CD8-positive, alpha-beta memory T cell (primary cell): ENCODE data around the gene ATG14. TPM values are rescaled to one million over a fixed set of nuclear protein-coding genes. Genes with fewer than 3 reads are reported as not detected.

ENCODE experiments used
- CTCF ChIA-PET: fragments of 350-600 bp; sonication (Branson Sonifier 250); formaldehyde crosslinking; loops from one replicate; lab custom pipeline; 2021; ENCODE audit warnings: antibody characterized with exemption; lab: Charles Lee
- POLR2A ChIA-PET: fragments of 350-600 bp; sonication (Branson Sonifier 250); formaldehyde crosslinking; loops from one replicate; lab custom pipeline; 2021; ENCODE audit warnings: antibody characterized with exemption; lab: Charles Lee
- DNase-seq, 5 donors: peaks; one replicate each; pipeline versions ENCODE4 v3.0.0 to v3.0.0-alpha.2; 2020 to 2022; ENCODE audit warnings: mixed read lengths in 1 of 5
- H3K27ac ChIP-seq: one replicate; pipeline ENCODE4 v1.7.0; 2013; ENCODE audit warnings: low read depth, mild to moderate bottlenecking, low read length, moderate library complexity
- H3K27me3 ChIP-seq: 2 replicates; pipeline ENCODE4 v1.7.0; 2013; ENCODE audit warnings: low read length, mild to moderate bottlenecking; ENCODE audit not compliant: insufficient read depth, poor library complexity, severe bottlenecking
- H3K36me3 ChIP-seq: 2 replicates; pipeline ENCODE4 v1.7.0; 2013; ENCODE audit warnings: mild to moderate bottlenecking, low read length, moderate library complexity; ENCODE audit not compliant: insufficient read depth
- H3K4me1 ChIP-seq: 2 replicates; pipeline ENCODE4 v1.7.0; 2013; ENCODE audit warnings: mild to moderate bottlenecking, low read length, moderate library complexity; ENCODE audit not compliant: insufficient read depth
- H3K4me3 ChIP-seq: 2 replicates; pipeline ENCODE4 v1.7.0; 2013; ENCODE audit warnings: mild to moderate bottlenecking, low read length
- H3K9me3 ChIP-seq: 2 replicates; pipeline ENCODE4 v1.7.0; 2013; ENCODE audit warnings: mild to moderate bottlenecking, low read length
- H3K27ac Mint-ChIP-seq, 8 donors: one replicate each; pipeline ENCODE4 v1.8.0; 2020 to 2021; ENCODE audit warnings: mixed read lengths in 8 of 8, mild to moderate bottlenecking in 6 of 8, inconsistent platforms in 3 of 8, moderate library complexity in 3 of 8
- H3K27me3 Mint-ChIP-seq, 2 donors: one replicate each; pipeline ENCODE4 v1.8.0; 2020 to 2021; ENCODE audit warnings: mixed read lengths in 2 of 2, mild to moderate bottlenecking in 1 of 2, moderate library complexity in 1 of 2
- H3K36me3 Mint-ChIP-seq, 3 donors: one replicate each; pipeline ENCODE4 v1.8.0; 2020 to 2021; ENCODE audit warnings: mixed read lengths in 3 of 3, inconsistent platforms in 1 of 3, mild to moderate bottlenecking in 1 of 3
- H3K4me1 Mint-ChIP-seq, 3 donors: one replicate each; pipeline ENCODE4 v1.8.0; 2020 to 2021; ENCODE audit warnings: mixed read lengths in 3 of 3, inconsistent platforms in 1 of 3, mild to moderate bottlenecking in 1 of 3
- H3K4me3 Mint-ChIP-seq, 7 donors: one replicate each; pipeline ENCODE4 v1.8.0; 2020 to 2021; ENCODE audit warnings: mixed read lengths in 7 of 7, mild to moderate bottlenecking in 6 of 7, moderate library complexity in 4 of 7, inconsistent platforms in 2 of 7
- H3K9me3 Mint-ChIP-seq, 5 donors: one replicate each; pipeline ENCODE4 v1.8.0; 2020 to 2022; ENCODE audit warnings: mixed read lengths in 5 of 5, mild to moderate bottlenecking in 3 of 5, moderate library complexity in 2 of 5, inconsistent platforms in 1 of 5
- polyA plus RNA-seq: library from polyadenylated mRNA; unstranded; fragments of 300-500 nt; fragmentation: Illumina TruSeq; gene quantifications from one replicate; pipeline ENCODE4 v1.2.3, GENCODE V29; 2021
- total RNA-seq, 2 experiments: library from RNA; stranded (reverse); gene quantifications; one replicate each; pipeline ENCODE4 v1.2.3, GENCODE V29; 2021

The ATG14 gene
- total and polyA plus RNA-seq, 3 experiments from 2014 or later = 7.3 to 8.2 (median 7.7) TPM

DNA sequence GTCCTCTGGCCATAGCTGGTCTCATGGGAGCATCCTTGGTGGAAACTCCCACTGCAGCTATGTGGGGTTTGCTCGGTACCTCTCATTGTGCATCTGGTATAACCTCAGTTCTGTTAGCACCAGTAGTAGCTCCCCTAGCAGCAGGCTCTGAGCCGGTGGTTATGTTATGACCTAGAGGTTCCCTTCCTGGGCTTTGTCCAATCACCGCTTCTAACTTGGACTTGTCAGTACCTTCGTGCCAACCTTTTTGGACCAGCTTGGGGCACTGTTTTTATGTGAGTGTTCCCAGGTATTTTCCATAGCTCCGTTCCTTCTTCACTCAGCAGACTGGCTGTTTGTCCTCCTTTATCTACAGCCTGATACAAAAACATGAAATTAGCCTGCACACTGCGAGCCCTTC, 55.7 kb downstream of the ATG14 start:
- no peak for DNase-seq
- ChIA-PET CTCF (interaction anchor here (0.8 to 8.4 kb wide), 14 partner anchors 8 to 266 kb away, joined by 3 to 159 read pairs (median 4); partner anchors contain the start of gene FBXO34), POLR2A (interaction anchor here (0.7 kb wide), 1 partner anchor 47 kb away, joined by 3 read pairs; no protein-coding TSS in a partner anchor)
- Mint-ChIP-seq H3K9me3 (no peaks in the 10 kb centered on the region), H3K4me1 (peaks cover 18 to 25% (median 20%) of the 10 kb centered on the region in 3 donors), H3K27ac (peak overlapping the region in 2 of 8 donors; percentile 35 to 58), H3K27me3 (no peaks in the 10 kb centered on the region), H3K36me3 (peaks cover 0 to 37% (median under 1%) of the 10 kb centered on the region in 3 donors), H3K4me3 (no peak overlapping the region)
- H3K27ac ChIP-seq = no peak overlapping the region
- H3K4me3 ChIP-seq = no peak overlapping the region
- peaks cover 8% of the 10 kb centered on the region for H3K36me3 ChIP-seq
- no peaks in the 10 kb centered on the region for H3K27me3 ChIP-seq
- no peaks in the 10 kb centered on the region for H3K9me3 ChIP-seq
- H3K4me1 ChIP-seq = peaks cover 14% of the 10 kb centered on the region

GRCh38 chr14:55354500-55354899, 57.1 kb downstream of the ATG14 start:
- no peaks in the 10 kb centered on the region for H3K27me3 ChIP-seq
- Mint-ChIP-seq H3K9me3 (no peaks in the 10 kb centered on the region), H3K4me3 (peak overlapping the region in 6 of 7 donors; percentile 74 to 93 (median 81)), H3K4me1 (peaks cover 21 to 25% (median 24%) of the 10 kb centered on the region in 3 donors), H3K36me3 (peaks cover 0 to 44% (median 7%) of the 10 kb centered on the region in 3 donors), H3K27me3 (no peaks in the 10 kb centered on the region), H3K27ac (peak overlapping the region; percentile 26 to 99 (median 95))
- peak overlapping the region; percentile 20 for H3K4me3 ChIP-seq
- H3K36me3 ChIP-seq = peaks cover 16% of the 10 kb centered on the region
- ChIA-PET CTCF (interaction anchor here (0.7 to 8.4 kb wide), 28 partner anchors 8 to 163 kb away, joined by 3 to 159 read pairs (median 4); partner anchors contain the start of genes DLGAP5 and FBXO34), POLR2A (interaction anchor here (1.1 to 1.6 kb wide), 3 partner anchors 16 to 83 kb away, joined by 4 to 13 read pairs (median 8); partner anchors contain the start of gene FBXO34)
- peaks cover 14% of the 10 kb centered on the region for H3K4me1 ChIP-seq
- H3K27ac ChIP-seq = no peak overlapping the region
- H3K9me3 ChIP-seq = no peaks in the 10 kb centered on the region
- DNase-seq = peak; percentile 41 to 76 (median 51)

- Histone ChIP-seq H3K36me3 (peaks cover 16% of the 10 kb centered on the region), H3K4me3 (peak overlapping the region; percentile 20), H3K9me3 (no peaks in the 10 kb centered on the region), H3K27ac (peak overlapping the region; percentile 0), H3K27me3 (no peaks in the 10 kb centered on the region), H3K4me1 (peaks cover 15% of the 10 kb centered on the region)
- no peaks in the 10 kb centered on the region for H3K9me3 Mint-ChIP-seq
- peaks cover 0 to 46% (median 9%) of the 10 kb centered on the region in 3 donors for H3K36me3 Mint-ChIP-seq
- peak overlapping the region; percentile 82 to 99 (median 95) for H3K27ac Mint-ChIP-seq
- DNase-seq = peak in 1 of 5 donors; percentile 36
- ChIA-PET POLR2A (interaction anchor here (1.1 to 1.6 kb wide), 3 partner anchors 16 to 83 kb away, joined by 4 to 13 read pairs (median 8); partner anchors contain the start of gene FBXO34), CTCF (interaction anchor here (0.5 to 8.4 kb wide), 25 partner anchors 8 to 264 kb away, joined by 3 to 159 read pairs (median 5); partner anchors contain the start of gene FBXO34)
- H3K27me3 Mint-ChIP-seq = no peaks in the 10 kb centered on the region
- peak overlapping the region; percentile 16 to 93 (median 75) for H3K4me3 Mint-ChIP-seq
- peaks cover 26 to 32% (median 29%) of the 10 kb centered on the region in 3 donors for H3K4me1 Mint-ChIP-seq
Observed at GRCh38 chr14:55353686-55354467, 57.8 kb downstream of the ATG14 start.

GRCh38 chr14:55352201-55352600, 59.4 kb downstream of the ATG14 start:
- peaks cover 20% of the 10 kb centered on the region for H3K4me1 ChIP-seq
- no peaks in the 10 kb centered on the region for H3K27me3 ChIP-seq
- H3K36me3 Mint-ChIP-seq = peaks cover 0 to 46% (median 9%) of the 10 kb centered on the region in 3 donors
- peak overlapping the region in 7 of 8 donors; percentile 51 to 97 (median 68) for H3K27ac Mint-ChIP-seq
- H3K36me3 ChIP-seq = peaks cover 16% of the 10 kb centered on the region
- POLR2A ChIA-PET = no interaction called here
- H3K4me3 Mint-ChIP-seq = no peak overlapping the region
- H3K9me3 ChIP-seq = no peaks in the 10 kb centered on the region
- peaks cover 43 to 48% (median 43%) of the 10 kb centered on the region in 3 donors for H3K4me1 Mint-ChIP-seq
- no peaks in the 10 kb centered on the region for H3K9me3 Mint-ChIP-seq
- no peak for DNase-seq
- CTCF ChIA-PET = interaction anchor here (1.3 to 8.4 kb wide), 3 partner anchors 18 to 81 kb away, joined by 3 to 159 read pairs (median 3); partner anchors contain the start of gene FBXO34
- no peaks in the 10 kb centered on the region for H3K27me3 Mint-ChIP-seq
- no peak overlapping the region for H3K27ac ChIP-seq
- no peak overlapping the region for H3K4me3 ChIP-seq

DNA sequence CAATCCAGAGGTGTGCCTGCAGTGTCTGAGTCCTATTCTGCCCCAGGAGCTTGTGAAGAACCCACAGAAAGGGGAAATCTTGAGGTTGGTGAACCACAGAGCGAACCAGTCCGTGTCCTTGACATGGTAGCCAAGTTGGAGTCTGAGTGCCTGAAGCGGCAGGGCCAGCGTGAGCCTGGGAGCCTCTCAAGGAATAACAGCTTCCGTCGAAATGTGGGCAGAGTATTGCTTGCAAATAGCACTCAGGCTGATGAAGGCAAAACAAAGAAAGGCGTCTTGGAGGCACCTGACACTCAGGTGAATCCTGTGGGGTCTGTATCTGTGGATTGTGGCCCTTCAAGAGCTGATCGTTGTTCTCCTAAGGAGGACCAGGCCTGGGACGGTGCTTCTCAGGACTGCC, 60.5 kb downstream of the ATG14 start:
- Mint-ChIP-seq H3K4me3 (no peak overlapping the region), H3K27ac (peak overlapping the region in 6 of 8 donors; percentile 13 to 95 (median 64)), H3K36me3 (peaks cover 0 to 39% (median 11%) of the 10 kb centered on the region in 3 donors), H3K27me3 (no peaks in the 10 kb centered on the region), H3K9me3 (no peaks in the 10 kb centered on the region), H3K4me1 (peaks cover 48 to 55% (median 51%) of the 10 kb centered on the region in 3 donors)
- H3K27ac ChIP-seq = no peak overlapping the region
- no peak overlapping the region for H3K4me3 ChIP-seq
- peaks cover 16% of the 10 kb centered on the region for H3K36me3 ChIP-seq
- H3K4me1 ChIP-seq = peaks cover 20% of the 10 kb centered on the region
- CTCF ChIA-PET = interaction anchor here (1.1 to 8.4 kb wide), 2 partner anchors 56 to 80 kb away, joined by 3 to 159 read pairs; partner anchors contain the start of gene FBXO34
- POLR2A ChIA-PET = no interaction called here
- no peaks in the 10 kb centered on the region for H3K27me3 ChIP-seq
- no peaks in the 10 kb centered on the region for H3K9me3 ChIP-seq
- DNase-seq = no peak

DNA sequence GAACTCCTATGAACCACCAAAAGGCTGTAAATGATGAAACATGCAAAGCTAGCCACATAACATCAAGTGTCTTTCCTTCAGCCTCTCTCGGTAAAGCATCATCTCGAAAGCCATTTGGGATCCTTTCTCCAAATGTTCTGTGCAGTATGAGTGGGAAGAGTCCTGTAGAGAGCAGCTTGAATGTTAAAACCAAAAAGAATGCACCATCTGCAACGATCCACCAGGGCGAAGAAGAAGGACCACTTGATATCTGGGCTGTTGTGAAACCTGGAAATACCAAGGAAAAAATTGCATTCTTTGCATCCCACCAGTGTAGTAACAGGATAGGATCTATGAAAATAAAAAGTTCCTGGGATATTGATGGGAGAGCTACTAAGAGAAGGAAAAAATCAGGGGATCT, 61.2 kb downstream of the ATG14 start:
- H3K36me3 Mint-ChIP-seq = peaks cover 0 to 37% (median 11%) of the 10 kb centered on the region in 3 donors
- Histone ChIP-seq H3K4me3 (no peak overlapping the region), H3K9me3 (no peaks in the 10 kb centered on the region), H3K27ac (no peak overlapping the region), H3K36me3 (peaks cover 16% of the 10 kb centered on the region), H3K4me1 (peaks cover 20% of the 10 kb centered on the region), H3K27me3 (no peaks in the 10 kb centered on the region)
- ChIA-PET POLR2A (no interaction called here), CTCF (interaction anchor here (0.6 to 8.4 kb wide), 4 partner anchors 22 to 633 kb away, joined by 3 to 159 read pairs (median 3); partner anchors contain the start of gene FBXO34)
- no peaks in the 10 kb centered on the region for H3K9me3 Mint-ChIP-seq
- peak overlapping the region in 7 of 8 donors; percentile 13 to 83 (median 73) for H3K27ac Mint-ChIP-seq
- no peak for DNase-seq
- H3K27me3 Mint-ChIP-seq = no peaks in the 10 kb centered on the region
- H3K4me3 Mint-ChIP-seq = no peak overlapping the region
- peaks cover 51 to 60% (median 56%) of the 10 kb centered on the region in 3 donors for H3K4me1 Mint-ChIP-seq

DNA sequence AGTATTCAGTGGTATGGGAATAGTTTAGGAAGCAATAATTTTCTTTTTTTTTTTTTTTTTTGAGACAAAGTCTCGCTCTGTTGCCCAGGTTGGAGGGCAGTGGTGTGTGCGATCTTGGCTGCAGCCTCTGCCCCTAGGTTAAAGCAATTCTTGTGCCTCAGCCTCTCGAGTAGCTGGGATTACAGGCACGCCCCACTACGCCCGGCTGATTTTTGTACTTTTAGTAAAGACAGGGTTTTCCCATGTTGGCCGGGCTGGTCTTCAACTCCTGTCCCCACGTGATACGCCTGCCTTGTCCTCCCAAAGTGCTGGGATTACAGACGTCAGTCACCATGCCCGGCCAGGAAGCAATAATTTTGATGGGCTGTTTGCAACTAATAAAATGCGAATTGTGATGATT, 62.1 kb downstream of the ATG14 start:
- peaks cover 0 to 35% (median 11%) of the 10 kb centered on the region in 3 donors for H3K36me3 Mint-ChIP-seq
- peaks cover 15% of the 10 kb centered on the region for H3K4me1 ChIP-seq
- POLR2A ChIA-PET = no interaction called here
- peak overlapping the region in 4 of 8 donors; percentile 48 to 82 (median 76) for H3K27ac Mint-ChIP-seq
- CTCF ChIA-PET = interaction anchor here (8.4 kb wide), 1 partner anchor 78 kb away, joined by 159 read pairs; the partner anchor contains the start of gene FBXO34
- no peaks in the 10 kb centered on the region for H3K27me3 Mint-ChIP-seq
- H3K4me3 Mint-ChIP-seq = no peak overlapping the region
- H3K4me1 Mint-ChIP-seq = peaks cover 53 to 64% (median 62%) of the 10 kb centered on the region in 3 donors
- H3K9me3 ChIP-seq = no peaks in the 10 kb centered on the region
- no peaks in the 10 kb centered on the region for H3K9me3 Mint-ChIP-seq
- no peaks in the 10 kb centered on the region for H3K27me3 ChIP-seq
- no peak overlapping the region for H3K27ac ChIP-seq
- no peak for DNase-seq
- H3K4me3 ChIP-seq = no peak overlapping the region
- peaks cover 16% of the 10 kb centered on the region for H3K36me3 ChIP-seq
